HG03460 (cell line): Measurements from ENCODE around the gene VSX1.

ENCODE experiments used
- ATAC-seq: cut with Tn5 transposase; IDR thresholded peaks from one replicate; pipeline ENCODE4 v1.9.1; 2021; ENCODE audit not compliant: unreplicated experiment

Gene VSX1

GRCh38 chr20:25054096-25054820 lies 27.7 kb downstream of the VSX1 start:
- ATAC-seq, result no peak

DNA sequence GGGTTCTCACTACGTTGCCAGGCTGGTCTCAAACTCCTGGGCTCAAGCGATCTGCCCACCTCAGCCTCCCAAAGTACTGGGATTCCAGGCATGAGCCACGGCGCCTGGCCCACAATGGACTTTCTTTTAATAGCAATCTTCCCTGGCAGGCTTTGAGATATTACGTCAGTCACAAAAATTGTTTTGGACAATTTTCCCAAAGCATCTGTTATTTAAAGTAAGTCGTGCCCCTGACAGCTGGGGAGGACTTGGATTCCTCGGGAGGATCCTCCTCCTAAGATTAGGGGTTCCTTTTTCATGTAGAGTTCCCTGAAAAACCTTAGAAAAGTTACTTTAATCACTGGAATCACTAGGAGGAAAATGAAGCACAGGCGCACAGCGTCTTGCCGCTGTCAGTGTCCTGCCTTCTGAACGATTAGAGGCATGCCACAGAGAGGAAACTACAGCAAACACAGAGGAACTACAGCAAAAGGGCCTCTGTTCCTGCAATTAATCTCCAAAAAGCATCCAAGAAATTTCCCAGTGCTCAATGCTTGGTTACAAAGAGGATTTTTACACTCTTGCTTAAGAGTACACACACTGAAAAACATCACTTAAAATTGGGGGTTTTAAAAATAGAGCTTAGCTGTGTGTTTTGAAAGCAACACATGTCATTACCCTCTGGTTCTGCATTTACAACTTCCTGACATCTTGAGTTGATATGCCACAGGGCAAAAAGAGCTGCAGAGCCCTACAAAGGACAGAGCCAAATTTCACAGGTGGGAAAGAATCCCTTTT lies 28.5 kb downstream of the VSX1 start:
- ATAC-seq, result no peak

DNA sequence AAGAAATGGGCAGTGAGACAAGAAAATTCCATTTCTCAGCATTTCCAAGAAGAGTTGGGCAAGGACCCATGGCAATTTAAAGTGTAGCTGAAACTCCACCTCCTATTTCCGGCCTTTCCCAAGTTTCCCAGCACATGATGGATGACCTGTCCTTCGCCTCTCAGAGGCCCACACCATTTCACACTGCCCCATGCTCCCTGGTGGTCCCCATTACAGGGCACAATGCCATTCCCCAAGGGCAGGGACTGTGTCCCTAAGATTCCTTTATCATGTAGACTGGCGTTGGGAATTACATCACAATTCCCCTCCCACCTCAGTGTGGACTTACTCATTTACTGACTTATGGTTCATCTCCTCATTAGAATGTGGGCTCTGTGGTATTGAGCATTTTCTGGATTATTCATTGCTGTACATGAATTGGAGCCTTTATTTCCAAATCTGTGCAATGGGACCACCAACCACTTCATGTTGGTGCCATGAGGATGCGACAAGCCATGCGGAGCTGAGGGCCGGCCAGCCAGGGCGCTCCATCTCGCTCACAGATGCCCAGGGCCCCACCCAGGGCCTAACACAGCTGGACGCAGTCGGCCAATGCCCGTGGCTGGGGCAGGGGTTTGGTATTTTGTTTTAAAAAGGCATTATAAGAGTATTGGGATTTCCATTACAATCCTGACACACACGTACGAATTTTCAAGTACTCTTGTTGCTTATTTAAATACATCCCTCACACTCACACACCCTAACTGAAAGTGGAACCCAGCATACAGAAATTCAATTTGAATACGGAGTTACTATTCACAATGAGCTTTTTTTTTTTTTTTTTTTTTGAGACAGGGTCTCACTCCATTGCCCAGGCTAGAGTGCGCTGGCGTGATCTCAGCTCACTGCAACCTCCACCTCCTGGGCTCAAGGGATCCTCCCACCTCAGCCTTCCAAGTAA lies 29.4 kb downstream of the VSX1 start:
- no peak for ATAC-seq

- no peak for ATAC-seq
Measured at GRCh38 chr20:25051386-25052155, 30.4 kb downstream of the VSX1 start.

DNA sequence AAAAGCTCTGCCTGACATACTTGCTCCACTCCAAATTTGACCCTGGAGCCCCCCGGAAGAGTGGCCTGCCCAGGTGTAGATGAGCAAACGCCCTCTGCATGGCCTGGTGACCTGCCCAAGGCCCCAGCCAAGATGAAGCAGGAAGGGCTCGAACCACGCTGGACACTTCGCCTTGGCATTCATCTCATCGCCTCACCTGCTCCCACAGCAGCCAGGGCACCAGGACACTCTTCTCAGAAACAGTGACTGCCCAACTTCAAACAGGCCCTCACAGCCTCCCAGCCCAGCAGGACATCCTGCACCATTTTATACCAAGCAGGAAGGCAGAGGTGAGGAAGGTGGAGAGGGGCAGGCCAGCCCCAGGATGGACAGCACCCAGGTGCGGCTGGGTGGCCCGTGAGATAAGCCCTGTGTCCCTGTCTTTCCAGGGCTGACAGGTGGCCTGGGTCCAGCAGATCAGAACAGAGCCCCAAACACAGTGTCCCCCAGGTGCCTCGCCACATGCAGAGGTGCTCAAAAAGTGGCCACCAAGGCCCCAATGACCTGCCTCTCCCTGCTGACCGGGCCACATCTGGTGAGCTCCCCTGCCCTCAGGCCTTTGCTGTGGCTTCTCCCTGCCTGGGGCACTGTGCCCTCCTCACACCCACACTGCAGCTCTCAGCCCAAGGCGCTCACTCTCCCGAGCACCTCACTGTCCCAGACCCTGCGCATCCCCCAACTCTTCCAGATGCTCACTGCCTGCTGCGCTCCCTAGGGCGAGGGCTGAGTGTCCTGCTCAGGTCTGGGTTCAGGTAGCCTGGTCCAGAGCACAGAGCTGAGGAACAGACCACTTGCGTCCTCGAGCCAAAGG lies 31.2 kb downstream of the VSX1 start:
- no peak for ATAC-seq

GRCh38 chr20:25050082-25050481 lies 31.9 kb downstream of the VSX1 start:
- ATAC-seq, result no peak

GRCh38 chr20:25049261-25050060 lies 32.5 kb downstream of the VSX1 start:
- ATAC-seq, result no peak

- ATAC-seq, result no peak
Measured at GRCh38 chr20:25048519-25048952, 33.4 kb downstream of the VSX1 start.

- ATAC-seq, result no peak
Measured at GRCh38 chr20:25047766-25048165, 34.2 kb downstream of the VSX1 start.

- no peak for ATAC-seq
Measured at GRCh38 chr20:25046736-25047666, 34.9 kb downstream of the VSX1 start.

GRCh38 chr20:25046181-25046641 lies 35.7 kb downstream of the VSX1 start:
- no peak for ATAC-seq

GRCh38 chr20:25045343-25045712 lies 36.6 kb downstream of the VSX1 start:
- ATAC-seq, result no peak

DNA sequence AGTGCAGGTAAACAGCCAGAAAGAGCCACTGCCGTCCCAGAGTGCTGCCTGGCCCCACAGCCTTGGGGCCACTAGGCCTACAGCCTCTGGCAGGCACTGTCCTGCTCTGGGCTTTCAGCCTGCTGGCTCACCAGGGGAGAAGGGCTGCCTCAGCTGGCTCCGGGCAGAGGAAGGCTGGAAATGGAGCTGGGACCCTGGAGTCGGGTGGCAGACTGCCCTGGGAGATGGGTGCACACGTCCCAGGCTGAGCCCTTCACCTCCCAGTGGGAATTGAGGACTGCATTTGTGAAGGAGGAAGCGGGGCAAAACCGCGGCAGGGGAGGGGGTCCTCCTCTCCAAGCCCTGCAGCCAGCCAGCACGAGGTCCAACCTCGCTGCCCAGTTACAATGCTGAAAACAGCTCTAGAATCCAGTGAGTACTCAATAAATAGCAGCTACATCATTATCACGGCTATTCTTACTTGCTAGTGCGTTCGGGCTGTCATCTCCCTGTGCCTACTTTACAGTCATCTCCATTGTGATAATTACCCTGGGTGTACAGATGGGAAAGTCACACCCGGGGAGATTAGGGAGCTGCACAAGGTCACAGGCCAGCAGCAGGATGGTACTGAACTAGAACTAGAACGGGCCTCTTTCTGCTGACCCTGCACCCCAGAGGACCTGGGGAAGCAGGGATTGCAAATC lies 37.1 kb downstream of the VSX1 start:
- no peak for ATAC-seq

DNA sequence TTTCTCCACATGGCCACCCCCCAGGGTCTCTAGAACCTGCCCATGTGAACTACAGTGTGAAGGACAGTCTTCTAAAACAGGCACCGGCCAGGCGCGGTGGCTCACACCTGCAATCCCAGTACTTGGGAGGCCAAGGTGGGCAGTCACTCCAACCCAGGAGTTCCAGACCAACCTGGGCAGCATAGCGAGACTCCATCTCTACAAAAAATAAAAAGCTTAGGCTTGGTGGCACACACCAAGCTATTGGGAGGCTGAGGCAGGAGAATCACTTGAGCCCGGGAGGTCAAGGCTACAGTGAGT lies 37.7 kb downstream of the VSX1 start:
- ATAC-seq, result no peak

DNA sequence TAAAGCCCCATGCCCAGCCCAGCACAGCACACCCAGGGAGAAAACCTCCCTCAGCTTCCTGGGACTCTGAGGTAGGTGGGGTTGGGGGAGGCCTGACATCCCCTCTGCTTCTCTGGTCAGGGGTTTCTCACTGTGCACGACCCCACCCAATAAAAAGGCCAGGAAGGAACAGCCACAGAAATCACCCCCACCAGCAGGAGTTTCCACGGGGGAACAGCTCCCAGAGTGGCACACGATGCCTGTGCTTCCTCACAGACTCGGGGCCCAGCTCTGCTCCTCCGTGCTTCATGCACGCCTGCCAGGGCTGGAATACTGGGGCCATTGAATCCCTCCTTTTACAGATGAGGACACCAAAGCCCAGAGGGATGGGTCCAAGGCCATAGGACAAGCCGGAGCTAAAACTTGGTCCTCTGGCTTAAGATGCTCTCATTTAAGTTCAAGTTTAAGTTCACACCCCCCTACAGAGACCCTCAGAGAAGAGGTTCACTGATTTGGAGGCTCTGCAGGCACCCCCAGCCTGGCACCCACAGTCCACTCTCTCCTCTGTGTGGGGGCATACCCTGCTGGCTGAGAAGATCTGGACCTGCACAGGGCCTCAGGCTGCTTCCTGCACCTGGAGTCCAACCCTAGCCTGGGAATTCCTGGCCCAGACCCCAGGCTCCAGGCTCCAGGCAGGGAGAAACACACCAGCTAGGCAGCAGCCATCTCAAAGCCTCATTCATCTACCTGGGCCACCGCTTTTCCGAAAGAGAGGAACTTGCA lies 38.3 kb downstream of the VSX1 start:
- ATAC-seq, result no peak
